Measurements from ENCODE around the gene TEX47. TPM values are rescaled to one million over a fixed set of nuclear protein-coding genes. Genes with fewer than 3 reads are reported as not detected.

Gene TEX47
- total RNA-seq, 1 donor from 2014 or later: not detected

DNA sequence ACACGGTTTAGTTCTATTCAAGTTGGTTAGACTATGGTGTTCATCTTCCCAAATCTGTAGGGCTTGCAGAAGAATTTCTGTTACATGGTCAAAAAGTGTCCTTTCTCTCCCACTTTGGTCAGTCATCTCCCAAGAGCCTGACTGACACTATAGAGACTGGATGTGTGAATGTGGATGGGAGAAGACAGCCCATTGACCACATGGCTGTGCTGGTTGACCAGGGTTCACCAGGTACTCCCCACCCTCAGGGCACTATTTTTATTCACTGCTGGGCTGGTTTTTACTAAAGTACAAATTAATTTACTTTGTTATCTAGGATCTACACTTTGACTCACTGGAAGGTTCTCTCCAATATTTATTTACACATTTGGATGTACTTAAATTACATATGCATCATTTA is 33.8 kb downstream of the TEX47 start:
- H3K4me3 ChIP-seq: no peak overlapping the region
- DNase-seq (ENCODE audit: extremely low spot score in 2 of 2): no peak
- H3K27me3 ChIP-seq: peaks cover 4% of the 10 kb centered on the region
- no peaks in the 10 kb centered on the region for H3K9me3 ChIP-seq
- H3K36me3 ChIP-seq: no peaks in the 10 kb centered on the region
- peaks cover 19% of the 10 kb centered on the region for H3K4me1 ChIP-seq
- no peak for TF ChIP-seq POLR2AphosphoS5 (IDR thresholded peaks at IDR 0.05; ENCODE audit: insufficient read depth in 1 of 2, low read depth in 1 of 2)
- no peak for TF ChIP-seq POLR2A (IDR thresholded peaks at IDR 0.05)
- no peak for TF ChIP-seq CTCF (IDR thresholded peaks at IDR 0.05)
- no peak overlapping the region for H3K27ac ChIP-seq
- intact Hi-C loops (cut with DNase I): no loop called here

DNA sequence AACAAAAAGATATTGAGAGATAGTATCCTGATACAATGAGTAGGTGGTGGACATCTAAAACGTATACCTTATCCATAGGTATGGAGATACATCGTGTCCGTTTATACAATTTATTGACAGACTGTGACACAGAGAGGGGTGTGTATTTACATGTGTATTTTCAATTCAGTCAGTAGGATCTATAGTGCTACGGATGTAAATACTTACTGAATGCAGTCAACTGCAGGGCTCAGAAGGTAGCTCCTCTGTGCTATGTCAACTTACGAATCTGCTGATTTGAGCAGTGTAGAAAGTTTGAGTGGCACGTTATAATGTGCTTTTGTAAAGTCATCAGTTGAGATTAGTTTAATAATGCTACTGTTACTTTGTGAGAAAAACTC is 35.4 kb downstream of the TEX47 start:
- TF ChIP-seq CTCF (IDR thresholded peaks at IDR 0.05): no peak
- TF ChIP-seq POLR2A (IDR thresholded peaks at IDR 0.05): no peak
- TF ChIP-seq POLR2AphosphoS5 (IDR thresholded peaks at IDR 0.05; ENCODE audit: insufficient read depth in 1 of 2, low read depth in 1 of 2): no peak
- no peak overlapping the region for H3K27ac ChIP-seq
- DNase-seq (ENCODE audit: extremely low spot score in 2 of 2): no peak
- H3K27me3 ChIP-seq: peaks cover 4% of the 10 kb centered on the region
- no peak overlapping the region for H3K4me3 ChIP-seq
- intact Hi-C loops (cut with DNase I): no loop called here
- no peaks in the 10 kb centered on the region for H3K36me3 ChIP-seq
- peaks cover 19% of the 10 kb centered on the region for H3K4me1 ChIP-seq
- no peaks in the 10 kb centered on the region for H3K9me3 ChIP-seq

GRCh38 chr7:88759230-88760135 is 36.1 kb downstream of the TEX47 start, which contains the start of gene ZNF804B:
ZNF804B (plus strand) TSS chr7:88759700; CDS start chr7:88759977, 277 bp downstream.
- DNase-seq (ENCODE audit: extremely low spot score in 2 of 2): no peak
- H3K4me3 ChIP-seq: peak within 1 kb of the TSS; percentile 32 to 35
- intact Hi-C loops (cut with DNase I): no loop called here
- no peaks in the 10 kb centered on the region for H3K9me3 ChIP-seq
- H3K4me1 ChIP-seq: peaks cover 19% of the 10 kb centered on the region
- H3K36me3 ChIP-seq: no peaks in the 10 kb centered on the region
- TF ChIP-seq POLR2AphosphoS5 (IDR thresholded peaks at IDR 0.05; ENCODE audit: insufficient read depth in 1 of 2, low read depth in 1 of 2) (no peak), POLR2A (IDR thresholded peaks at IDR 0.05) (no peak), CTCF (IDR thresholded peaks at IDR 0.05) (no peak)
- peaks cover 4% of the 10 kb centered on the region for H3K27me3 ChIP-seq
- H3K27ac ChIP-seq: no peak within 1 kb of the TSS

DNA sequence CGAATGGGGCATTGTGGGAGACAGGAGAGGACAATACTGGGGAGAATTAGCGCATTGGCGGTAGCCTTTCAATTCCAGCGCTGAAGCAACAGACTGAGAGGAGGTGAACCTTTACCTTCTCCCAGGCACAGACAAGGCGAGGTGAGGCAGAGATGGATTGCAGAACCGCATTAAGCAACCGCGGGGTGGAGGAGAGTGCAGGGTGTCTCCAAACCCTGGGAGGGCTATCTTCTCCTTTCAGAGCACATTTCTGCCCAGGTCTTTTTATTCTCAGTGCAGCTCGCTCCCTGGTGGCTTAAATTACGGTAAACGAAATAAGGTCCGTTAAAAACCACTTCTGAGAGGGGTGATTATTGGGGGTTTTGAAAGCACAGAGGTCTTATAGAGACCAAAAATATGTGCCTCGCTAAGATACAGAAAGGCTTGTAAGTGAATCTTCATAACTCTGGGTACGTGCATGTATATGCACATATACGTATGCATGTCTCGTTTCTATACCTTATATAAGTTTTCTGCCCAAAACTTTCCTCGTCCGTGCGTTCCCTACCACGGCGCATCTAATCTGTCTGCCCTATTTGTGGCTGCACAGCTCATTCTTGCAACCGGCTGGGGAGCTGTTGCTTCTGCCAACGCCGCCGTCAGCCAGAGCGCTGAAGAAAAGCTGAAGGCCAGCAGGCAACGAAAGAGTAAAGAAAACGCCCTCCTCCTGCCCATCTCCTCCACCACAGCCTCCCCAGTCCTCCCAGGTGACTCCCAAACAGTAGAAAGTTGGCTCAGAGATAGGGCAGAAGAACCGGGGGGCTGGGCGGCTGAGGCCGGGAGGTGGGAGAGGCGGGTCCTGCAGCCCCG is 36.9 kb downstream of the TEX47 start:
- no peak for DNase-seq (ENCODE audit: extremely low spot score in 2 of 2)
- Histone ChIP-seq H3K36me3 (no peaks in the 10 kb centered on the region), H3K4me1 (peaks cover 19% of the 10 kb centered on the region), H3K27me3 (peaks cover 4% of the 10 kb centered on the region), H3K9me3 (no peaks in the 10 kb centered on the region), H3K4me3 (peak overlapping the region; percentile 32 to 35), H3K27ac (no peak overlapping the region)
- intact Hi-C loops (cut with DNase I): no loop called here
- TF ChIP-seq POLR2AphosphoS5 (IDR thresholded peaks at IDR 0.05; ENCODE audit: insufficient read depth in 1 of 2, low read depth in 1 of 2): no peak
- no peak for TF ChIP-seq CTCF (IDR thresholded peaks at IDR 0.05)
- no peak for TF ChIP-seq POLR2A (IDR thresholded peaks at IDR 0.05)
